GM06990 (cell line): ENCODE data around the gene AK5.
"Not testable (repeated sequence)": the region's sequence is repeated elsewhere in the genome, so short reads cannot be mapped to it uniquely, and the experiment has no call there.

ENCODE experiments used
- DNase-seq: peaks from one replicate; pipeline ENCODE4 v3.0.0-alpha.2; 2011; ENCODE audit not compliant: insufficient read length; ENCODE audit errors: extremely low read depth
- H3K27me3 ChIP-seq: replicated peaks from 2 replicates; pipeline ENCODE4 v1.6.0; 2011; ENCODE audit warnings: low read length; ENCODE audit not compliant: control insufficient read depth, insufficient read depth
- H3K36me3 ChIP-seq: 2 replicates; pipeline ENCODE4 v1.5.1; 2011; ENCODE audit warnings: low read length; ENCODE audit not compliant: control insufficient read depth, insufficient read depth
- H3K4me3 ChIP-seq: replicated peaks from 2 replicates; pipeline ENCODE4 v1.5.1; 2011; ENCODE audit warnings: low read depth, mild to moderate bottlenecking, control low read depth, low read length
- TF ChIP-seq, protein P1 (sequence below): IDR thresholded peaks from 2 replicates; pipeline ENCODE4 v1.5.1; 2011; ENCODE audit warnings: low read length, control low read depth, mild to moderate bottlenecking, inconsistent platforms; ENCODE audit not compliant: insufficient read depth, poor library complexity, severe bottlenecking

AK5 gene

DNA sequence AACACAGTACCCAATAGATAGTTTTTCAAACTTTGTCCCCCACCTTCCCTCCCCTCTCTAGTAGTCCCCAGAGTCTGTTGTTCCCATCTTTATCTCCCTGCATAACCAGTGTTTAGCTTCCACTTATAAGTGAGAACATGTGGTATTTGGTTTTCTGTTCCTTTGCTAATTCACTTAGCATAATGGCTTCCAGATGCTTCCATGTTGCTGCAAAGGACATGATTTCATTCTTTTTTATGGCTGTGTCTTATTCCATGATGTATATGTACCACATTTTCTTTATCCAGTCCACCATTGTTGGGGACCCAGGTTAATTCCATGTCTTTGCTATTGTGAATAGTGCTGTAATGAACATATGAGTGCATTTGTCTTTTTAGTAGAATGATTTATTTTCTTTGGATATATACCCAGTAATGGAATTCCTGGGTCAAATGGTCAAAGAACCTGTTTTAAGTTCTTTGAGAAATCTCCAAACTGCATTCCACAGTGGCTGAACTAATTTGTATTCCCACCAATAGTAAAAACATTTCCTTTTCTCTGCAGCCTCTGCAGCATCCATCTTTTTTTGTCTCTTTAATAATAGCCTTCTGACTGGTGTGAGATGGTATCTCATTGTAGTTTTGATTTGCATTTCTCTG, 126.0 kb downstream of the AK5 start:
- TF ChIP-seq, protein P1, sequence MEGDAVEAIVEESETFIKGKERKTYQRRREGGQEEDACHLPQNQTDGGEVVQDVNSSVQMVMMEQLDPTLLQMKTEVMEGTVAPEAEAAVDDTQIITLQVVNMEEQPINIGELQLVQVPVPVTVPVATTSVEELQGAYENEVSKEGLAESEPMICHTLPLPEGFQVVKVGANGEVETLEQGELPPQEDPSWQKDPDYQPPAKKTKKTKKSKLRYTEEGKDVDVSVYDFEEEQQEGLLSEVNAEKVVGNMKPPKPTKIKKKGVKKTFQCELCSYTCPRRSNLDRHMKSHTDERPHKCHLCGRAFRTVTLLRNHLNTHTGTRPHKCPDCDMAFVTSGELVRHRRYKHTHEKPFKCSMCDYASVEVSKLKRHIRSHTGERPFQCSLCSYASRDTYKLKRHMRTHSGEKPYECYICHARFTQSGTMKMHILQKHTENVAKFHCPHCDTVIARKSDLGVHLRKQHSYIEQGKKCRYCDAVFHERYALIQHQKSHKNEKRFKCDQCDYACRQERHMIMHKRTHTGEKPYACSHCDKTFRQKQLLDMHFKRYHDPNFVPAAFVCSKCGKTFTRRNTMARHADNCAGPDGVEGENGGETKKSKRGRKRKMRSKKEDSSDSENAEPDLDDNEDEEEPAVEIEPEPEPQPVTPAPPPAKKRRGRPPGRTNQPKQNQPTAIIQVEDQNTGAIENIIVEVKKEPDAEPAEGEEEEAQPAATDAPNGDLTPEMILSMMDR = no peak
- no peaks in the 10 kb centered on the region; the same call in none of the 2 replicates for H3K27me3 ChIP-seq
- no peak for DNase-seq

DNA sequence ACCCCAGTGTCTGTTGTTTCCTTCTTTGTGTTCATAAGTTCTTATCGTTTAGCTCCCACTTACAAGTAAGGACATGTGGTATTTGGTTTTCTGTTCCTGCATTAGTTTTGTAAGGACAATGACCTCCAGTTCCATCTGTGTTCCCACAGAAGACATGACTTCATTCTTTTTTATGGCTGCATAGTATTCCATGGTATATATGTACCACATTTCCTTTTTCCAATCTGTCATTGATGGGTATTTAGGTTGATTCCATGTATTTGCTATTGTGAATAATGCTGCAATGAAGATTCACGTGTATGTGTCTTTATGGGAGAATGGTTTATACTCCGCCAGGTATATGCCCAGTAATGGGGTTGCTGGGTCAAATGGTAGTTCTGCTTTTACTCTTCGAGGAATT, 127.1 kb downstream of the AK5 start:
- H3K27me3 ChIP-seq, H3K36me3 ChIP-seq, DNase-seq, H3K4me3 ChIP-seq: not testable (repeated sequence)

More for the DNA sequence above, 126.0 kb downstream of the AK5 start:
- H3K36me3 ChIP-seq = no peaks in the 10 kb centered on the region
- H3K4me3 ChIP-seq = no peak overlapping the region

DNA sequence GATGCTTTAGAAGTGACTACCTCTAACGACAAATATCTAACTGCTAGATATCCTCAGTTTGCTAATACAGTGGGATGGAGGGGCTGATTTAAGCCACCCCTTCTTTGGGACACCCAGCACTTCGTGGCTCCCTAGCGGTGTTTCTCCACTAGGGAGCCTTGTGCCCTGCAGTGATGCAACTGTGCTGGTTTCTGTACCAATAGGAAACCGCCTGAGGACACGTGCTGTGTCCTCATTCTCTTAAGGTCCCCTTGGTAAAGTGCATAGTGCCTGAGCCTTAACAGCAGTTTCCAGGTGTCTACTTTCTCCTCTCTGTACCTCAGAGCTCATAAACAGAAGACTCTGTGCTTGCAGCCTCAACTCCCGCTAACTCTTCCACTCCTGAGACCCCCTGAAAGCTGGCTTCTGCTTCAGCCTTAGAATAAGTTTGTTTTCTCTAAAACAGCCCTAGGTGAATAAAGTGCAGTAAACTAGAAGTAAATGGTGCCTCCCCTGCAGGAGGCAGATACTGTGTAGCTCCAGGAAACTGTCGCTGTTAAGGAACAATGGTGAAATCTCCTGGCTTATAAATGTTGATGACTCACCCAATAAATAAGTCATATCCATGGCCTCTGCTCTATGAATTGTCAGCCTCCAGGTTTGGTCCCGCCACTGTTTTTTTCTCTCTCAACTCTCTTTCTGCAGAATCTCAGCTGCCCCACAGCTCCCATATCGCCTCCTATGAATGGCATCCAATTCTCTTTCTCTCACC, 130.4 kb downstream of the AK5 start:
- no peak overlapping the region for H3K4me3 ChIP-seq
- no peaks in the 10 kb centered on the region for H3K36me3 ChIP-seq
- DNase-seq = no peak
- TF ChIP-seq, protein P1 = no peak
- no peaks in the 10 kb centered on the region for H3K27me3 ChIP-seq

DNA sequence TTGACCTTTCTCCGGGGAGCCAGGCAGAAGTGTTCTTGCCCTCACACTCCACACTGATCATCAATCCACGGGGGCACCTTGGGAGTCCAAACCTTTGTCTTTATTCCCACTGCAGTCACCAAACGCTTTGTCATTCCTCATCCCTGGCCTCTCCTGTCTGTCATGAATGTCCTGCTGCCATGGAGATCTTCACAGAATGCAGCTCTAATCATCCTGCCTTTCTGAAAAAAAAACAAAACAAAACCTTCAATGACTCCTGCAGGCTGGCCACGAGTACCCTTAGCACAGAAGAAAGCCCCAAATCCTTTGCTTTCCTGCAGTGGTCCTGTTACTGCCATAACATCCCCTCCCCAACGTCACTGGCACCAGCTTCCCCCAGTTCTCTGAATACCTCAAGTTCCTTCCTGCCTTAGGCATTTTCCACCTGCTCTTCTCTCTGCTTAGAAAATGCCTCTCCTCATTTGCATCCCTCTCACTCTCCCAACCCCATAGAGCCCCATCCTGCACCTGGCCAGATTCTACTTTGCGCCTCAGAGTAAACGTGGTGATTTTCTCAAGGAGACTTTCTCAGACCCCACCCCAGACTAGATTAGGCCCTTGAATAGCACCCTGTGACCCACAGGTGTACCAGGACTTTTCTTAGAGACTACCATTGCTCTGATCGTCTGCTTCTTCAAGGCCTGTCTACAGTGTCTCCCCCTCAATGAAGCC, 131.2 kb downstream of the AK5 start:
- peak; percentile 14 for DNase-seq
- no peaks in the 10 kb centered on the region for H3K36me3 ChIP-seq
- H3K27me3 ChIP-seq = no peaks in the 10 kb centered on the region
- TF ChIP-seq, protein P1 = no peak
- H3K4me3 ChIP-seq = no peak overlapping the region

DNA sequence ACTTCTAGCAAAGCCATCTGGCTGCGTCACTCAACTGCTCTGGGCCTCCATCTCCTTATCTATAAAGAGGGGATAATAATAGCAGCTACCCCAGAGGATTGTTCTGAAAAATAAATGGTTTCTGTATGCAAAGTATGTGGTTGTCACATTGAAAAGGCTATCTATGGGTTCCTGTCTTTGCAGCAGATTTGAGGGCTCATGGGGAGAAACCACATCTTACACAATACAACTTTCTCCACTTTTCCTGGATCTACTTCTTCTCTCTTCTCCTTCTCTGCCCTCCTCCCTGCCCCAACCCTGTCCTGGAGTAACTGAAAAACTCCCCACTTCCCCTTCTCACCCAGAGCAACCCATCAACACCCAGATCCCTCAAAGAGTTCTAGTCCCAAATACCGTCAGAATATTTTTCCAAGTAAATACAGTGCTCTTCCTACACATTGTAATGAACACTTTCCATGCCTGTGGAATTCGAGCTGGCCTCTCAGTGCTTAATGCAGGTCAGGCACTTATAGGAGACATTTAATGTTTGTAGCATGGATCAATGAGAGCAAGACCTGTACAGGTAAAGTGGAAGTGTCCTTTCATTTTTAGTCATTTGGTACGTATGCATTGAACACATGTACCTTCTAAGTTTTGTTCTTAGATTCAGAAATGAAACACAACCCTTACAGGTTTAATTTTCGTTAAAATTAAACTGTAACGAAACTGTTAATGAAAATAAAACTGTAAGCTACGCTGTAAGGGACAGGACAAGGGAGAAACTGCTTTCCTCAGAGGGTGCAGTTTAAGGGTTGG, 131.9 kb downstream of the AK5 start:
- DNase-seq = peak; percentile 21
- H3K4me3 ChIP-seq = peak overlapping the region; percentile 36
- H3K27me3 ChIP-seq = no peaks in the 10 kb centered on the region
- H3K36me3 ChIP-seq = no peaks in the 10 kb centered on the region
- TF ChIP-seq, protein P1 = no peak
